Astrocyte (in vitro differentiated cells and primary cell): ENCODE data around the gene COL5A1.

Experiments used
- EZH2 ChIP-seq: IDR thresholded peaks from 2 replicates; pipeline ENCODE4 v1.6.1; 2012; ENCODE audit warnings: mild to moderate bottlenecking, low read length, inconsistent platforms; ENCODE audit not compliant: insufficient read depth
- TF ChIP-seq, protein P1 (sequence below): IDR thresholded peaks from 2 replicates; pipeline ENCODE4 v1.5.1; 2011; ENCODE audit warnings: low read depth, mild to moderate bottlenecking, inconsistent platforms, low read length, moderate library complexity; ENCODE audit not compliant: insufficient read depth

DNA sequence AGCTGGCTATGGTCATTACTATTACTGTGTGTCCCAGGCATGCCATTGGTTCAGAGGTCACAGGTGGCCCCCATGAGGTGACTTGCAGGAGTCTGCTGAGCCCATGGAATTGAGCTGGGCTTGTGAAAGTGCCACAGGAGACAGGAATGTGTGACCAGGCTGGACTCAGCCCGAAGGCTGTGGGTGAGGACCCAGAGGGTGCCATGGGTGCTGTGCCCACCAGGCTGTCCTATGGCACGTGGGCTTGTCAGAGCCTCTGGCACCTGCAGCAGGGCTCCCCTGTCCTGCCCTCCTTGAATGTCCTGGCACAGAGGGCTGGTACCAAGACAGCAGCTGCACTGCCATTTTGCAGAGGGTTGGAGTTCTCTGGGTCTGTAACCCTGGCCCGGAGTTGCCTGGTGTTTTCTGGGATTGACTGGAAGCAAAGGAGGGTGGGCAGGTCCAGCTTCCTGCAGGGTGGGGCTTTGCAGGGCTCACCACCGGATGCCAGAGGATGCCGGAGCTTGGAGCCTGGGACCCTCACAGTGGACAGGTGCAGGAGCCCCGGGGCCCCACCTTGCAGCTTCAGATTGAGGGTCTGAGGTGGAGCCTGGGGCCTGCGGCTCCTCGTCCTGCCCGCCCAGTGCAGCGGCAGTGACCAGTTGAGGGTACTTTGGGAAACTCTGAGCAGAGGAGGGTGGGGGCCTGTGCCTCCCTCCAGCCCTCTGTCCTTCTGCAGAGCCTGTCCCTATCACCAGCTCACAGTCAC is 14.2 kb downstream of the COL5A1 start:
- TF ChIP-seq, protein P1, sequence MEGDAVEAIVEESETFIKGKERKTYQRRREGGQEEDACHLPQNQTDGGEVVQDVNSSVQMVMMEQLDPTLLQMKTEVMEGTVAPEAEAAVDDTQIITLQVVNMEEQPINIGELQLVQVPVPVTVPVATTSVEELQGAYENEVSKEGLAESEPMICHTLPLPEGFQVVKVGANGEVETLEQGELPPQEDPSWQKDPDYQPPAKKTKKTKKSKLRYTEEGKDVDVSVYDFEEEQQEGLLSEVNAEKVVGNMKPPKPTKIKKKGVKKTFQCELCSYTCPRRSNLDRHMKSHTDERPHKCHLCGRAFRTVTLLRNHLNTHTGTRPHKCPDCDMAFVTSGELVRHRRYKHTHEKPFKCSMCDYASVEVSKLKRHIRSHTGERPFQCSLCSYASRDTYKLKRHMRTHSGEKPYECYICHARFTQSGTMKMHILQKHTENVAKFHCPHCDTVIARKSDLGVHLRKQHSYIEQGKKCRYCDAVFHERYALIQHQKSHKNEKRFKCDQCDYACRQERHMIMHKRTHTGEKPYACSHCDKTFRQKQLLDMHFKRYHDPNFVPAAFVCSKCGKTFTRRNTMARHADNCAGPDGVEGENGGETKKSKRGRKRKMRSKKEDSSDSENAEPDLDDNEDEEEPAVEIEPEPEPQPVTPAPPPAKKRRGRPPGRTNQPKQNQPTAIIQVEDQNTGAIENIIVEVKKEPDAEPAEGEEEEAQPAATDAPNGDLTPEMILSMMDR, result no peak
- TF ChIP-seq EZH2, result no peak
